PC-9 (cell line): ENCODE data around the gene GRK7.

ENCODE experiments used
- EZH2 ChIP-seq: fragments of 200-600 bp; sonication (generic); IDR thresholded peaks from 2 replicates; pipeline ENCODE4 v1.8.0; 2017; ENCODE audit warnings: antibody characterized with exemption, low read depth
- TF ChIP-seq, protein P1 (sequence below): fragments of 200-600 bp; sonication (generic); conservative IDR thresholded peaks from 2 replicates; pipeline ENCODE4 v1.6.1; 2017; ENCODE audit warnings: mixed run types, antibody characterized with exemption, mild to moderate bottlenecking, moderate library complexity

DNA sequence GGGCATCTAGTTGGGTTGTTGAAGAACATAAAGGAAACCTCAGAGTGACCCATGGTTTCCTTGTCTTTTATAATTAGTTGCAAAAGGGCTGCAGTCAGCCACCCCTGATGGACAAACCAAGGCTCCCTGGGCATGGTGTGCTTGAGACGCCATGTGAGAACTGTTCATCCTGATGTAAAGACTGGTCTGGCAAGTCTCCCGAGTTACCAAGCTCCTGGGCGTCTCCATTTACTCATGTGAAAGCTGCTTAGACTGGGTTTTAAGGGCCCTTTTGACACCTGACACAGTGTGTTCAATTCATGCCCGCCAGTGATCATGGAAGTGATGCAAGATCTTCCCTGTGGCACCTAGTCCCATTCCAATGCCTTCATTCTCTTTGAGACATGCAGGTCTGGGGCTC is 49.4 kb downstream of the GRK7 start:
- TF ChIP-seq, protein P1, sequence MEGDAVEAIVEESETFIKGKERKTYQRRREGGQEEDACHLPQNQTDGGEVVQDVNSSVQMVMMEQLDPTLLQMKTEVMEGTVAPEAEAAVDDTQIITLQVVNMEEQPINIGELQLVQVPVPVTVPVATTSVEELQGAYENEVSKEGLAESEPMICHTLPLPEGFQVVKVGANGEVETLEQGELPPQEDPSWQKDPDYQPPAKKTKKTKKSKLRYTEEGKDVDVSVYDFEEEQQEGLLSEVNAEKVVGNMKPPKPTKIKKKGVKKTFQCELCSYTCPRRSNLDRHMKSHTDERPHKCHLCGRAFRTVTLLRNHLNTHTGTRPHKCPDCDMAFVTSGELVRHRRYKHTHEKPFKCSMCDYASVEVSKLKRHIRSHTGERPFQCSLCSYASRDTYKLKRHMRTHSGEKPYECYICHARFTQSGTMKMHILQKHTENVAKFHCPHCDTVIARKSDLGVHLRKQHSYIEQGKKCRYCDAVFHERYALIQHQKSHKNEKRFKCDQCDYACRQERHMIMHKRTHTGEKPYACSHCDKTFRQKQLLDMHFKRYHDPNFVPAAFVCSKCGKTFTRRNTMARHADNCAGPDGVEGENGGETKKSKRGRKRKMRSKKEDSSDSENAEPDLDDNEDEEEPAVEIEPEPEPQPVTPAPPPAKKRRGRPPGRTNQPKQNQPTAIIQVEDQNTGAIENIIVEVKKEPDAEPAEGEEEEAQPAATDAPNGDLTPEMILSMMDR: no peak
- TF ChIP-seq EZH2: no peak
